Fibroblast of lung (primary cell): ENCODE data around the gene IGSF6.

ENCODE experiments used
- CTCF ChIP-seq, 2 donors: IDR thresholded peaks in 1 of 2; conservative IDR thresholded peaks in 1 of 2; 1 replicate in 1 of 2; 2 replicates in 1 of 2; pipeline ENCODE4 v1.5.1; 2011 to 2012; ENCODE audit warnings: low read length in 2 of 2, control low read depth in 1 of 2, inconsistent platforms in 1 of 2, low read depth in 1 of 2, mild to moderate bottlenecking in 1 of 2
- EZH2 ChIP-seq: IDR thresholded peaks from 2 replicates; pipeline ENCODE4 v1.5.1; 2012; ENCODE audit warnings: low read length, control low read depth, mild to moderate bottlenecking; ENCODE audit errors: missing control alignments

GRCh38 chr16:21653571-21653970 is 1.2 kb upstream of the IGSF6 start:
- no peak for TF ChIP-seq CTCF (conservative IDR thresholded peaks at IDR 0.05 in 1 of 2, IDR thresholded peaks at IDR 0.05 in 1 of 2; ENCODE audit: low read depth in 1 of 2, low read length in 2 of 2)
- TF ChIP-seq EZH2, result no peak
